Activated naive CD8-positive, alpha-beta T cell treated with anti-CD3 and anti-CD28 coated beads, Interleukin-2, amount 50 U/mL, for 16 hours (primary cell): ENCODE measurements around the gene APOC1.
"Not testable (repeated sequence)": the region's sequence is repeated elsewhere in the genome, so short reads cannot be mapped to it uniquely, and the experiment has no call there.

Experiments
- DNase-seq: peaks from one replicate; pipeline ENCODE4 v3.0.0-alpha.2; 2020; ENCODE audit warnings: low read depth, low spot score

The APOC1 gene

GRCh38 chr19:44912854-44913253 is 1.6 kb upstream of the APOC1 start:
- DNase-seq: no peak

GRCh38 chr19:44913512-44914432 is 636 bp upstream of the APOC1 start:
- DNase-seq: not testable (repeated sequence)

- DNase-seq: no peak
These were observed 9.9 kb downstream of the APOC1 start for GRCh38 chr19:44924243-44924725.

GRCh38 chr19:44925114-44925891 is 10.9 kb downstream of the APOC1 start:
- no peak for DNase-seq

- DNase-seq: not testable (repeated sequence)
These were observed 12.1 kb downstream of the APOC1 start for GRCh38 chr19:44926245-44927077.

- no peak for DNase-seq
These were observed 13.3 kb downstream of the APOC1 start for GRCh38 chr19:44927746-44928145.

- DNase-seq: no peak
These were observed 15.7 kb downstream of the APOC1 start for GRCh38 chr19:44930088-44930487.

GRCh38 chr19:44931541-44931940 is 17.1 kb downstream of the APOC1 start:
- DNase-seq: no peak

GRCh38 chr19:44939668-44940067 is 25.3 kb downstream of the APOC1 start:
- no peak for DNase-seq

GRCh38 chr19:44942067-44942571 is 27.7 kb downstream of the APOC1 start, which contains the start of gene APOC4:
APOC4 (plus strand) TSS chr19:44942237; CDS start chr19:44942278, 41 bp downstream.
- DNase-seq: no peak

GRCh38 chr19:44943801-44944249 is 29.4 kb downstream of the APOC1 start:
- no peak for DNase-seq

- no peak for DNase-seq
These were observed 32.7 kb downstream of the APOC1 start for GRCh38 chr19:44947041-44947581.

GRCh38 chr19:44948237-44948636 is 33.8 kb downstream of the APOC1 start:
- no peak for DNase-seq

- no peak for DNase-seq
These were observed 34.5 kb downstream of the APOC1 start for GRCh38 chr19:44948763-44949374.

GRCh38 chr19:44949550-44949949 is 35.1 kb downstream of the APOC1 start:
- DNase-seq: no peak

- DNase-seq: peak; percentile 17
These were observed 37.1 kb downstream of the APOC1 start for GRCh38 chr19:44951179-44952159.

- no peak for DNase-seq
These were observed 39.9 kb downstream of the APOC1 start for GRCh38 chr19:44954278-44954648.

GRCh38 chr19:44954649-44955504 is 40.5 kb downstream of the APOC1 start, which contains the start of gene CLPTM1:
CLPTM1 (plus strand) TSS chr19:44955380; CDS start chr19:44955396, 16 bp downstream.
- DNase-seq: peak; percentile 93
